Measurements from ENCODE around the gene NUP98.

The NUP98 gene

GRCh38 chr11:3735827-3736226 lies 61.5 kb downstream of the NUP98 start:
- no peak for DNase-seq (ENCODE audit: low read depth in 2 of 2)

GRCh38 chr11:3732671-3733436 lies 64.5 kb downstream of the NUP98 start:
- DNase-seq (ENCODE audit: low read depth in 2 of 2): no peak

- DNase-seq (ENCODE audit: low read depth in 2 of 2): no peak
Observed at GRCh38 chr11:3723014-3723708, 74.2 kb downstream of the NUP98 start.

GRCh38 chr11:3722100-3722499 lies 75.3 kb downstream of the NUP98 start:
- DNase-seq (ENCODE audit: low read depth in 2 of 2): no peak

GRCh38 chr11:3720997-3721396 lies 76.4 kb downstream of the NUP98 start:
- no peak for DNase-seq (ENCODE audit: low read depth in 2 of 2)

GRCh38 chr11:3712274-3712673 lies 85.1 kb downstream of the NUP98 start:
- DNase-seq (ENCODE audit: low read depth in 2 of 2): no peak

- no peak for DNase-seq (ENCODE audit: low read depth in 2 of 2)
Observed at GRCh38 chr11:3710485-3711259, 86.7 kb downstream of the NUP98 start.

- DNase-seq (ENCODE audit: low read depth in 2 of 2): no peak
Observed at GRCh38 chr11:3709977-3710376, 87.4 kb downstream of the NUP98 start.

- no peak for DNase-seq (ENCODE audit: low read depth in 2 of 2)
Observed at GRCh38 chr11:3707176-3707575, 90.2 kb downstream of the NUP98 start.

- no peak for DNase-seq (ENCODE audit: low read depth in 2 of 2)
Observed at GRCh38 chr11:3703383-3703782, 94.0 kb downstream of the NUP98 start.

- DNase-seq (ENCODE audit: low read depth in 2 of 2): no peak
Observed at GRCh38 chr11:3700910-3701309, 96.4 kb downstream of the NUP98 start.

GRCh38 chr11:3700410-3700809 lies 96.9 kb downstream of the NUP98 start:
- no peak for DNase-seq (ENCODE audit: low read depth in 2 of 2)

GRCh38 chr11:3686751-3687150 lies 110.6 kb downstream of the NUP98 start:
- no peak for DNase-seq (ENCODE audit: low read depth in 2 of 2)

GRCh38 chr11:3685923-3686322 lies 111.4 kb downstream of the NUP98 start:
- DNase-seq (ENCODE audit: low read depth in 2 of 2): no peak

GRCh38 chr11:3684819-3685172 lies 112.6 kb downstream of the NUP98 start:
- no peak for DNase-seq (ENCODE audit: low read depth in 2 of 2)

GRCh38 chr11:3684129-3684818 lies 113.1 kb downstream of the NUP98 start:
- DNase-seq (ENCODE audit: low read depth in 2 of 2): no peak

GRCh38 chr11:3683039-3683438 lies 114.3 kb downstream of the NUP98 start:
- DNase-seq (ENCODE audit: low read depth in 2 of 2): no peak

- no peak for DNase-seq (ENCODE audit: low read depth in 2 of 2)
Observed at GRCh38 chr11:3679077-3679476, 118.3 kb downstream of the NUP98 start.

- DNase-seq (ENCODE audit: low read depth in 2 of 2): no peak
Observed at GRCh38 chr11:3675971-3676370, 121.4 kb downstream of the NUP98 start.

GRCh38 chr11:3674189-3674588 lies 123.2 kb downstream of the NUP98 start:
- DNase-seq (ENCODE audit: low read depth in 2 of 2): no peak

GRCh38 chr11:3671334-3672254 lies 125.8 kb downstream of the NUP98 start, which contains the start of gene CHRNA10:
Gene CHRNA10 (minus strand): TSS chr11:3671384. CDS start chr11:3671312, 72 bp downstream.
- no peak for DNase-seq (ENCODE audit: low read depth in 2 of 2)
